Activated CD8-positive, alpha-beta memory T cell treated with anti-CD3 and anti-CD28 coated beads for 36 hours (primary cell): ENCODE data around the gene TRIM6. TPM values are rescaled to one million over a fixed set of nuclear protein-coding genes. Genes with fewer than 3 reads are reported as not detected.
"Not testable (repeated sequence)": the region's sequence is repeated elsewhere in the genome, so short reads cannot be mapped to it uniquely, and the experiment has no call there.

Experiments
- CTCF ChIA-PET: fragments of 350-600 bp; sonication (Branson Sonifier 250); formaldehyde crosslinking; loops from one replicate; lab custom pipeline; 2021; ENCODE audit warnings: antibody characterized with exemption; lab: Charles Lee
- POLR2A ChIA-PET: fragments of 350-600 bp; sonication (Branson Sonifier 250); formaldehyde crosslinking; loops from one replicate; lab custom pipeline; 2021; ENCODE audit warnings: antibody characterized with exemption; lab: Charles Lee
- total RNA-seq, 2 experiments: library from RNA; stranded (reverse); gene quantifications; one replicate each; pipeline ENCODE4 v1.2.3, GENCODE V29; 2021

TRIM6 gene
- total RNA-seq, 2 experiments from 2014 or later, result 0.23 to 0.44 TPM

GRCh38 chr11:5600374-5600851 is 4.0 kb downstream of the TRIM6 start:
- ChIA-PET POLR2A (no interaction called here), CTCF (interaction anchor here (1.1 to 1.9 kb wide), 3 partner anchors 14 to 209 kb away, joined by 3 to 8 read pairs (median 3); partner anchors contain the start of gene OR52N2)

- POLR2A ChIA-PET, CTCF ChIA-PET: not testable (repeated sequence)
Measured at GRCh38 chr11:5602791-5603190, 6.4 kb downstream of the TRIM6 start.

GRCh38 chr11:5603326-5603725 is 6.9 kb downstream of the TRIM6 start:
- CTCF ChIA-PET, result no interaction called here
- POLR2A ChIA-PET, result no interaction called here

- ChIA-PET CTCF (no interaction called here), POLR2A (no interaction called here)
Measured at GRCh38 chr11:5604896-5605295, 8.5 kb downstream of the TRIM6 start.

- POLR2A ChIA-PET, result no interaction called here
- CTCF ChIA-PET, result no interaction called here
Measured at GRCh38 chr11:5605849-5606248, 9.4 kb downstream of the TRIM6 start.

- ChIA-PET POLR2A (no interaction called here), CTCF (no interaction called here)
Measured at GRCh38 chr11:5608808-5609207, 12.4 kb downstream of the TRIM6 start.

- POLR2A ChIA-PET, result no interaction called here
- CTCF ChIA-PET, result no interaction called here
Measured at GRCh38 chr11:5610446-5610845, 14.0 kb downstream of the TRIM6 start.

GRCh38 chr11:5611627-5612026 is 15.2 kb downstream of the TRIM6 start:
- ChIA-PET POLR2A (no interaction called here), CTCF (no interaction called here)

GRCh38 chr11:5618807-5619206 is 22.4 kb downstream of the TRIM6 start:
- ChIA-PET POLR2A (no interaction called here), CTCF (interaction anchor here (0.5 kb wide), 1 partner anchor 75 kb away, joined by 3 read pairs; no protein-coding TSS in a partner anchor)

- ChIA-PET POLR2A (no interaction called here), CTCF (no interaction called here)
Measured at GRCh38 chr11:5620651-5621521, 24.4 kb downstream of the TRIM6 start.

- ChIA-PET POLR2A (no interaction called here), CTCF (no interaction called here)
Measured at GRCh38 chr11:5621580-5621979, 25.1 kb downstream of the TRIM6 start.

GRCh38 chr11:5622802-5623201 is 26.4 kb downstream of the TRIM6 start:
- POLR2A ChIA-PET, result no interaction called here
- CTCF ChIA-PET, result interaction anchor here (0.7 kb wide), 3 partner anchors 8 to 182 kb away, joined by 3 to 4 read pairs (median 4); no protein-coding TSS in a partner anchor

- ChIA-PET POLR2A (no interaction called here), CTCF (interaction anchor here (0.9 kb wide), 1 partner anchor 754 kb away, joined by 3 read pairs; no protein-coding TSS in a partner anchor)
Measured at GRCh38 chr11:5624489-5625279, 28.2 kb downstream of the TRIM6 start, which contains the start of gene TRIM34. Gene TRIM34 (plus strand): TSS chr11:5625001. CDS start chr11:5632332, 7,331 bp downstream.

GRCh38 chr11:5625281-5625680 is 28.8 kb downstream of the TRIM6 start:
- CTCF ChIA-PET, result interaction anchor here (0.9 kb wide), 1 partner anchor 754 kb away, joined by 3 read pairs; no protein-coding TSS in a partner anchor
- POLR2A ChIA-PET, result no interaction called here

GRCh38 chr11:5626196-5626595 is 29.8 kb downstream of the TRIM6 start:
- POLR2A ChIA-PET, result no interaction called here

GRCh38 chr11:5631417-5631816 is 35.0 kb downstream of the TRIM6 start:
- POLR2A ChIA-PET, result no interaction called here
- CTCF ChIA-PET, result no interaction called here

More at GRCh38 chr11:5626196-5626595, 29.8 kb downstream of the TRIM6 start:
- CTCF ChIA-PET, result no interaction called here

- POLR2A ChIA-PET, result no interaction called here
- CTCF ChIA-PET, result no interaction called here
Measured at GRCh38 chr11:5631969-5632635, 35.7 kb downstream of the TRIM6 start.

- POLR2A ChIA-PET, result no interaction called here
- CTCF ChIA-PET, result no interaction called here
Measured at GRCh38 chr11:5639953-5640352, 43.5 kb downstream of the TRIM6 start.

- ChIA-PET CTCF (no interaction called here), POLR2A (no interaction called here)
Measured at GRCh38 chr11:5643585-5643984, 47.1 kb downstream of the TRIM6 start.
